Trophoblast cell (in vitro differentiated cells and primary cell): ENCODE data around the gene EEF1A1.
"Not testable (repeated sequence)": the region's sequence is repeated elsewhere in the genome, so short reads cannot be mapped to it uniquely, and the experiment has no call there.

ENCODE experiments used
- DNase-seq, 2 donors: peaks; one replicate each; pipeline ENCODE4 v3.0.0-alpha.2; 2016
- H2AFZ ChIP-seq: 2 replicates; pipeline ENCODE4 v1.6.1; 2013; ENCODE audit warnings: low read length, moderate library complexity, mild to moderate bottlenecking; ENCODE audit not compliant: insufficient read depth, poor library complexity
- H2AK5ac ChIP-seq: 2 replicates; pipeline ENCODE4 v1.6.1; 2013; ENCODE audit warnings: mild to moderate bottlenecking, low read length
- H2BK120ac ChIP-seq: 2 replicates; pipeline ENCODE4 v1.6.1; 2013; ENCODE audit warnings: low read length, mild to moderate bottlenecking, moderate library complexity; ENCODE audit not compliant: insufficient read depth, poor library complexity
- H2BK12ac ChIP-seq: 2 replicates; pipeline ENCODE4 v1.6.1; 2013; ENCODE audit warnings: mild to moderate bottlenecking, low read length, moderate library complexity
- H2BK5ac ChIP-seq: 2 replicates; pipeline ENCODE4 v1.6.1; 2013; ENCODE audit warnings: low read length, low read depth, moderate library complexity, mild to moderate bottlenecking; ENCODE audit not compliant: poor library complexity
- H3K14ac ChIP-seq: 2 replicates; pipeline ENCODE4 v1.6.1; 2013; ENCODE audit warnings: mild to moderate bottlenecking, low read length
- H3K18ac ChIP-seq: 2 replicates; pipeline ENCODE4 v1.6.1; 2013; ENCODE audit warnings: mild to moderate bottlenecking, low read length
- H3K23ac ChIP-seq: 2 replicates; pipeline ENCODE4 v1.6.1; 2013; ENCODE audit warnings: low read length
- H3K27ac ChIP-seq: 2 replicates; pipeline ENCODE4 v1.5.1; 2013; ENCODE audit warnings: low read depth, mild to moderate bottlenecking, inconsistent platforms, low read length, moderate library complexity
- H3K27me3 ChIP-seq: 2 replicates; pipeline ENCODE4 v1.6.1; 2013; ENCODE audit warnings: inconsistent platforms, mild to moderate bottlenecking, low read length, moderate library complexity; ENCODE audit not compliant: insufficient read depth
- H3K36me3 ChIP-seq, 2 experiments: 1 replicate in 1 of 2; 2 replicates in 1 of 2; pipeline ENCODE4 v1.6.1; 2013; ENCODE audit warnings: low read length in 2 of 2, mild to moderate bottlenecking in 2 of 2, moderate library complexity in 1 of 2; ENCODE audit not compliant: insufficient read depth in 2 of 2, control insufficient read depth in 1 of 2
- H3K4ac ChIP-seq: 2 replicates; pipeline ENCODE4 v1.6.1; 2013; ENCODE audit warnings: low read depth, mild to moderate bottlenecking, low read length, moderate library complexity
- H3K4me1 ChIP-seq, 2 experiments: 1 replicate in 1 of 2; 2 replicates in 1 of 2; pipeline ENCODE4 v1.6.1; 2013; ENCODE audit warnings: low read length in 2 of 2, mild to moderate bottlenecking in 2 of 2, moderate library complexity in 1 of 2; ENCODE audit not compliant: insufficient read depth in 2 of 2, control insufficient read depth in 1 of 2
- H3K4me2 ChIP-seq: 2 replicates; pipeline ENCODE4 v1.6.1; 2013; ENCODE audit warnings: inconsistent platforms, mild to moderate bottlenecking, low read length, moderate library complexity
- H3K4me3 ChIP-seq: 2 replicates; pipeline ENCODE4 v1.5.1; 2013; ENCODE audit warnings: mild to moderate bottlenecking, low read depth, low read length, inconsistent platforms
- H3K79me1 ChIP-seq: one replicate; pipeline ENCODE4 v1.6.1; 2013; ENCODE audit warnings: low read length
- H3K79me2 ChIP-seq: 2 replicates; pipeline ENCODE4 v1.6.1; 2013; ENCODE audit warnings: low read length, mild to moderate bottlenecking; ENCODE audit not compliant: control insufficient read depth, insufficient read depth, poor library complexity
- H3K9ac ChIP-seq: 2 replicates; pipeline ENCODE4 v1.6.1; 2013; ENCODE audit warnings: mild to moderate bottlenecking, low read length
- H3K9me3 ChIP-seq: 2 replicates; pipeline ENCODE4 v1.6.1; 2013; ENCODE audit warnings: low read depth, mild to moderate bottlenecking, control low read depth, inconsistent platforms, low read length; ENCODE audit not compliant: insufficient read depth
- H4K12ac ChIP-seq: 2 replicates; pipeline ENCODE4 v1.6.1; 2013; ENCODE audit warnings: low read depth, mild to moderate bottlenecking, low read length, moderate library complexity
- H4K8ac ChIP-seq: 2 replicates; pipeline ENCODE4 v1.6.1; 2013; ENCODE audit warnings: low read depth, mild to moderate bottlenecking, low read length, moderate library complexity
- H4K91ac ChIP-seq: one replicate; pipeline ENCODE4 v1.6.1; 2013; ENCODE audit warnings: low read depth, mild to moderate bottlenecking, low read length, moderate library complexity
- WGBS: extraction: QIAGEN DNeasy Blood & Tissue Kit; methylation state at CpG from one replicate; pipeline ENCODE4 v1.1.7; 2013; ENCODE audit warnings: missing lambda C conversion rate; ENCODE audit not compliant: insufficient read length, insufficient coverage; ENCODE audit errors: extremely low coverage; 5-methylcytosine and 5-hydroxymethylcytosine counted together

EEF1A1 gene

DNA sequence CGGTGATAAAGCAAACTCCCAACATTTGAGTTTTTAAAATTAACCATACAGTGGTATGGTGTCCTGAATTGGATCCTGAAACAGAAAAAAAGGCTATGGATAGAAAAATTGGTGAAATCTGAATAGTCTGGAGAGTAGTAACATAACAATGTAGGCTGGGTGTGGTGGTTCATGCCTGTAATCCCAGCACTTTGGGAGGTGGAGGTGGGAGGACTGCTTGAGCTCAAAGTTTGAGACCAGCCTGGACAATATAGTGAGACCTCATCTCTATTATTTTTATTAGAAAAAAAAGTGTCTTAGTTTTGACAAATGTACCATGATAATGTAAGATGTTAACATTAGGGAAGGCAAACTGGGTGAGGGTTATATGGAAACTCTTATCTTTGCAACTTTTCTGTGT lies 11.0 kb downstream of the EEF1A1 start:
- DNase-seq = no peak
- Histone ChIP-seq H3K4me2 (no peak overlapping the region), H2BK12ac (no peak overlapping the region), H3K18ac (no peak overlapping the region), H3K4ac (no peak overlapping the region), H2AK5ac (no peak overlapping the region), H4K8ac (no peak overlapping the region), H3K79me1 (no peaks in the 10 kb centered on the region), H3K4me3 (no peak overlapping the region), H3K9ac (no peak overlapping the region), H2AFZ (no peak overlapping the region), H4K91ac (no peak overlapping the region), H2BK120ac (no peak overlapping the region), H2BK5ac (no peak overlapping the region), H3K14ac (no peak overlapping the region), H3K4me1 (no peaks in the 10 kb centered on the region), H3K9me3 (no peaks in the 10 kb centered on the region), H3K27ac (no peak overlapping the region), H4K12ac (no peak overlapping the region), H3K79me2 (no peaks in the 10 kb centered on the region), H3K36me3 (no peaks in the 10 kb centered on the region), H3K23ac (no peak overlapping the region), H3K27me3 (no peaks in the 10 kb centered on the region)
- no CpG with 5 or more reads among the region's 1 CpG for WGBS

GRCh38 chr6:73508776-73509175 lies 12.1 kb downstream of the EEF1A1 start:
- Histone ChIP-seq H2AFZ (no peak overlapping the region), H3K18ac (no peak overlapping the region), H3K9me3 (no peaks in the 10 kb centered on the region), H3K14ac (no peak overlapping the region), H3K4me3 (no peak overlapping the region), H2BK120ac (no peak overlapping the region), H3K79me2 (no peaks in the 10 kb centered on the region), H3K27me3 (no peaks in the 10 kb centered on the region), H2AK5ac (no peak overlapping the region), H4K91ac (no peak overlapping the region), H3K9ac (no peak overlapping the region), H2BK12ac (no peak overlapping the region), H2BK5ac (no peak overlapping the region), H3K4ac (no peak overlapping the region), H3K36me3 (no peaks in the 10 kb centered on the region), H3K4me1 (no peaks in the 10 kb centered on the region), H3K23ac (no peak overlapping the region), H3K27ac (no peak overlapping the region), H4K12ac (no peak overlapping the region), H3K4me2 (no peak overlapping the region), H3K79me1 (no peaks in the 10 kb centered on the region), H4K8ac (no peak overlapping the region)
- WGBS = no CpG with 5 or more reads among the region's 1 CpG
- DNase-seq = no peak

DNA sequence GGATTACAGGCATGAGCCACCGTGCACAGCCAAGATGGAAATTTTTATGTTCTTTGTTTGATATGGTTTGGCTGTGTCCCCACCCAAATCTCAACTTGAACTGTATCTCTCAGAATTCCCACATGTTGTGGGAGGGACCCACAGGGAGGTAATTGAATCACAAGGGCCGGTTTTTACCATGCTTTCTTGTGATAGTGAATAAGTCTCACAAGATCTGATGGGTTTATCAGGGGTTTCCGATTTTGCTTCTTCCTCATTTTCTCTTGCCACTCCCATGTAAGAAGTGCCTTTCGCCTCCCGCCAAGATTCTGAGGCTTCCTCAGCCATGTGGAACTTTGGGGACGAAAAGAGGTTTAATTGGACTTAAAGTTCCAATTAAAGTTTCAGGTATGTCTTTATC lies 14.6 kb downstream of the EEF1A1 start:
- H3K4me1 ChIP-seq = no peaks in the 10 kb centered on the region
- no peak overlapping the region for H3K9ac ChIP-seq
- H3K9me3 ChIP-seq = no peaks in the 10 kb centered on the region
- H2BK12ac ChIP-seq = no peak overlapping the region
- no peak overlapping the region for H3K4ac ChIP-seq
- no peak overlapping the region for H3K4me2 ChIP-seq
- H3K27ac ChIP-seq = no peak overlapping the region
- H3K23ac ChIP-seq = no peak overlapping the region
- no peak overlapping the region for H3K18ac ChIP-seq
- H3K79me1 ChIP-seq = no peaks in the 10 kb centered on the region
- H2BK5ac ChIP-seq = no peak overlapping the region
- H2AK5ac ChIP-seq = no peak overlapping the region
- H4K8ac ChIP-seq = no peak overlapping the region
- no peak overlapping the region for H4K12ac ChIP-seq
- H3K14ac ChIP-seq = no peak overlapping the region
- no peak overlapping the region for H4K91ac ChIP-seq
- no peak overlapping the region for H2AFZ ChIP-seq
- H3K36me3 ChIP-seq = no peaks in the 10 kb centered on the region
- no peaks in the 10 kb centered on the region for H3K27me3 ChIP-seq
- DNase-seq = peak in 1 of 2 donors; percentile 42
- WGBS = no CpG with 5 or more reads among the region's 6 CpGs
- H2BK120ac ChIP-seq = no peak overlapping the region
- H3K79me2 ChIP-seq = no peaks in the 10 kb centered on the region
- no peak overlapping the region for H3K4me3 ChIP-seq

- not testable (repeated sequence) for H3K9me3 ChIP-seq, H4K12ac ChIP-seq, H3K14ac ChIP-seq, H3K4me1 ChIP-seq, H3K36me3 ChIP-seq, H3K79me2 ChIP-seq, H3K27ac ChIP-seq, H2AK5ac ChIP-seq, H3K4me2 ChIP-seq, H3K79me1 ChIP-seq, H2BK12ac ChIP-seq, H2BK120ac ChIP-seq, H3K4ac ChIP-seq, H3K23ac ChIP-seq, H4K8ac ChIP-seq, H3K18ac ChIP-seq, H3K27me3 ChIP-seq, H3K9ac ChIP-seq, H2AFZ ChIP-seq, H4K91ac ChIP-seq, H2BK5ac ChIP-seq, H3K4me3 ChIP-seq
- DNase-seq = peak; percentile 51 to 95
- WGBS = no CpG with 5 or more reads among the region's 8 CpGs
Observed at GRCh38 chr6:73505705-73506104, 15.1 kb downstream of the EEF1A1 start.
